Endodermal cell (in vitro differentiated cells): ENCODE results near the gene CLIP4. TPM values are rescaled to one million over a fixed set of nuclear protein-coding genes. Genes with fewer than 3 reads are reported as not detected.

Experiments
- DNase-seq: peaks from one replicate; pipeline ENCODE4 v3.0.0-alpha.2; 2017
- H3K27ac ChIP-seq: 2 replicates; pipeline ENCODE4 v1.5.1; 2013; ENCODE audit warnings: mild to moderate bottlenecking, low read depth, low read length, moderate library complexity
- H3K27me3 ChIP-seq: 2 replicates; pipeline ENCODE4 v1.6.1; 2013; ENCODE audit warnings: mild to moderate bottlenecking, low read length, moderate library complexity; ENCODE audit not compliant: insufficient read depth, control insufficient read depth, poor library complexity, severe bottlenecking
- H3K36me3 ChIP-seq: 2 replicates; pipeline ENCODE4 v1.7.0; 2013; ENCODE audit warnings: mild to moderate bottlenecking, low read length, moderate library complexity; ENCODE audit not compliant: control insufficient read depth, insufficient read depth
- H3K4me1 ChIP-seq: one replicate; pipeline ENCODE4 v1.7.0; 2013; ENCODE audit warnings: low read length; ENCODE audit not compliant: control insufficient read depth, insufficient read depth
- H3K4me3 ChIP-seq: 2 replicates; pipeline ENCODE4 v1.5.1; 2013; ENCODE audit warnings: mild to moderate bottlenecking, low read length, moderate library complexity
- H3K9ac ChIP-seq: 2 replicates; pipeline ENCODE4 v1.6.1; 2013; ENCODE audit warnings: mild to moderate bottlenecking, low read length, moderate library complexity; ENCODE audit not compliant: poor library complexity, severe bottlenecking; ENCODE audit errors: extremely low read depth
- H3K9me3 ChIP-seq: 2 replicates; pipeline ENCODE4 v1.6.1; 2013; ENCODE audit warnings: mild to moderate bottlenecking, low read length, moderate library complexity; ENCODE audit not compliant: control insufficient read depth
- H3K27ac Mint-ChIP-seq: 2 replicates; pipeline ENCODE4 v1.8.0; 2020; ENCODE audit warnings: mixed read lengths
- H3K27me3 Mint-ChIP-seq: 2 replicates; pipeline ENCODE4 v1.8.0; 2021; ENCODE audit warnings: mild to moderate bottlenecking, mixed read lengths; ENCODE audit not compliant: insufficient read depth
- H3K36me3 Mint-ChIP-seq: 2 replicates; pipeline ENCODE4 v1.8.0; 2020; ENCODE audit warnings: low read depth, mixed read lengths
- H3K4me1 Mint-ChIP-seq: 2 replicates; pipeline ENCODE4 v1.8.0; 2020; ENCODE audit warnings: mixed read lengths
- H3K4me3 Mint-ChIP-seq: 2 replicates; pipeline ENCODE4 v1.8.0; 2020; ENCODE audit warnings: mild to moderate bottlenecking, moderate library complexity, mixed read lengths
- H3K9me3 Mint-ChIP-seq: 2 replicates; pipeline ENCODE4 v1.8.0; 2020; ENCODE audit warnings: mild to moderate bottlenecking, mixed read lengths
- CTCF ChIP-seq: fragments of 200-600 bp; sonication (generic); conservative IDR thresholded peaks from 2 replicates; pipeline ENCODE4 v1.5.0; 2021; ENCODE audit warnings: antibody characterized with exemption, mild to moderate bottlenecking
- WGBS, 2 experiments: methylation state at CpG; one replicate each; pipeline versions ENCODE4 v1.1.5 to v1.1.7; 2013; ENCODE audit warnings: missing lambda C conversion rate in 2 of 2, mixed read lengths in 1 of 2; ENCODE audit not compliant: insufficient coverage in 1 of 2, insufficient read length in 1 of 2; 5-methylcytosine and 5-hydroxymethylcytosine counted together
- total RNA-seq, 2 donors: library from RNA; stranded (reverse); fragmentation: NEBNext Ultra II Directional in 1 of 2; extraction: Animal tissue kit (Norgen Biotek cat#: 25700) in 1 of 2; gene quantifications; 2 replicates in 1 of 2; 3 replicates in 1 of 2; pipeline ENCODE4 v1.2.1, GENCODE V29; 2021

The CLIP4 gene
- total RNA-seq, 2 donors from 2014 or later: 8.0 to 10.9 TPM

- H3K27ac ChIP-seq: no peak overlapping the region
- no peak overlapping the region for H3K27ac Mint-ChIP-seq
- peaks cover 4% of the 10 kb centered on the region for H3K27me3 Mint-ChIP-seq
- no peak overlapping the region for H3K9ac ChIP-seq
- H3K9me3 Mint-ChIP-seq: no peaks in the 10 kb centered on the region
- H3K4me3 ChIP-seq: no peak overlapping the region
- H3K9me3 ChIP-seq: no peaks in the 10 kb centered on the region
- peak; percentile 31 for DNase-seq
- peaks cover 3% of the 10 kb centered on the region for H3K4me1 ChIP-seq
- TF ChIP-seq CTCF: no peak
- H3K36me3 Mint-ChIP-seq: no peaks in the 10 kb centered on the region
- peaks cover 22% of the 10 kb centered on the region for H3K4me1 Mint-ChIP-seq
- no peak overlapping the region for H3K4me3 Mint-ChIP-seq
- no peaks in the 10 kb centered on the region for H3K36me3 ChIP-seq
- WGBS, 2 experiments: 89 to 91% methylated on average over 6 to 7 of the region's 7 CpGs
- H3K27me3 ChIP-seq: no peaks in the 10 kb centered on the region
These were observed 48.1 kb upstream of the CLIP4 start for GRCh38 chr2:29066997-29067605.

GRCh38 chr2:29068513-29068912 lies 46.7 kb upstream of the CLIP4 start:
- peaks cover 19% of the 10 kb centered on the region for H3K4me1 Mint-ChIP-seq
- H3K27ac Mint-ChIP-seq: no peak overlapping the region
- peaks cover 12% of the 10 kb centered on the region for H3K27me3 Mint-ChIP-seq
- peak; percentile 11 for DNase-seq
- H3K4me1 ChIP-seq: peaks cover 3% of the 10 kb centered on the region
- no peaks in the 10 kb centered on the region for H3K9me3 ChIP-seq
- H3K36me3 Mint-ChIP-seq: no peaks in the 10 kb centered on the region
- no peaks in the 10 kb centered on the region for H3K27me3 ChIP-seq
- 88 to 94% methylated on average over 3 to 7 of the region's 7 CpGs for WGBS, 2 experiments
- H3K9ac ChIP-seq: no peak overlapping the region
- H3K27ac ChIP-seq: no peak overlapping the region
- H3K4me3 ChIP-seq: no peak overlapping the region
- H3K4me3 Mint-ChIP-seq: no peak overlapping the region
- no peaks in the 10 kb centered on the region for H3K9me3 Mint-ChIP-seq
- no peak for TF ChIP-seq CTCF
- no peaks in the 10 kb centered on the region for H3K36me3 ChIP-seq

- Mint-ChIP-seq H3K36me3 (no peaks in the 10 kb centered on the region), H3K9me3 (no peaks in the 10 kb centered on the region), H3K4me1 (peaks cover 13% of the 10 kb centered on the region), H3K27me3 (peaks cover 12% of the 10 kb centered on the region), H3K27ac (peak overlapping the region; percentile 31), H3K4me3 (no peak overlapping the region)
- peak; percentile 39 for DNase-seq
- Histone ChIP-seq H3K4me1 (peaks cover 4% of the 10 kb centered on the region), H3K9me3 (no peaks in the 10 kb centered on the region), H3K36me3 (no peaks in the 10 kb centered on the region), H3K27ac (no peak overlapping the region), H3K4me3 (no peak overlapping the region), H3K9ac (no peak overlapping the region), H3K27me3 (no peaks in the 10 kb centered on the region)
- 93 to 94% methylated on average over 5 to 12 of the region's 12 CpGs for WGBS, 2 experiments
- TF ChIP-seq CTCF: no peak
These were observed 44.7 kb upstream of the CLIP4 start for GRCh38 chr2:29070526-29070925.
